ENCODE results near the gene LPAR1.

LPAR1 gene

DNA sequence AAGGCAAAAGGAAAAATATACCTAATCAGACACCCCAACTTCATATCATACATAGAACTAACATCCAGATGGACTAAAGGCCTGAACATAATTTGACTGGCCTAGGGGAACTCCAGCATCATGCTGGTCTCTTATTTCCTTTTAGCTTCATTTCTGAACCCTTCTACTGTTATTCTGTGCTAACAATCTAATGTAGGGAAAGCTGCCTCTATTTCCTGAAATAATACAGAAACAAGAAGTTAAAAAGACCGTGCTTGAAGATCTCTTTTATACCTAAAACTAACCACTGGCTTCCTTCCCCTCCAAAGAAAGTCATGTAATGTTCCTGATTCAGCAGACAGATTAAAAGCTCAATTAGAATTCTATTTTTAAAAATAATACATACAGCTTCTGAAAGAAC, 36.7 kb downstream of the LPAR1 start:
- DNase-seq (ENCODE audit: low read depth in 1 of 2, low spot score in 1 of 2), result no peak

DNA sequence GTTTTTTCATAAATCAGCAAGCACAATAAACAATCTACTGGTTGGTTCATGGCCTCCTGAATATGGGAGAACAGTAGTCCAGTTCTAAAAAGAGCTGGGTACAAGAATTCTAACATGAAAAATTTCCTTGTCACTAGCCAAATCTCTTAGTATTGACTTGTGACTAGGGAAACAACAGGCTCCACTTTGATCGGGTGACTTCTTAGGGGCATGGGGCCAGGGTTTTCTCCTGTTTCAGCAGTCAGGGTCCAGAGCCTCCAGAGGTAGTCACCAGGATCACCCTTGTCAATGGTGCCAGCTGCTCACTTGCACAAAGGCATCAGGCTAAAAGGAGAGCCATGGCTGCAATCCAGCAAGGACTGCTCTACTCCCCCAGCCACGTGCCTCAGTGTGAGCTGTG, 38.1 kb downstream of the LPAR1 start:
- no peak for DNase-seq (ENCODE audit: low read depth in 1 of 2, low spot score in 1 of 2)

DNA sequence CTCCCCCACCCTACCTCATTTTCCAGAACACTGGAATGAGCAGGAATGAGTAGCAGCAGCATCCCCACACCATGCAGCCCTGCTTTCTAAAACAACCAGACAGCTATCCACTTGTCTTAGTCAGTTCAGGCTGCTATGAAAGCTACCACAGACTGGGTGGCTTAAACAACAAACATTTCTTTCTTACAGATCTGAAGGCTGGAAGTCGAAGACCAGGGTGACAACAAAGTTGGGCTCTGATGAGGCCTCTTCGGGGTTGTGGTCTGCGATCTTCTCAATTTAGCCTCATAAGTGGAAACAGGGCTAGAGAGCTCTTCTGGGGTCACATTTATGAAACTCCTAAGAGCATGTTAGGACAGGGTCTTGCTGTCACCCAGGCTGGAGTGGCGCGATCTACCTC, 38.9 kb downstream of the LPAR1 start:
- no peak for DNase-seq (ENCODE audit: low read depth in 1 of 2, low spot score in 1 of 2)

DNA sequence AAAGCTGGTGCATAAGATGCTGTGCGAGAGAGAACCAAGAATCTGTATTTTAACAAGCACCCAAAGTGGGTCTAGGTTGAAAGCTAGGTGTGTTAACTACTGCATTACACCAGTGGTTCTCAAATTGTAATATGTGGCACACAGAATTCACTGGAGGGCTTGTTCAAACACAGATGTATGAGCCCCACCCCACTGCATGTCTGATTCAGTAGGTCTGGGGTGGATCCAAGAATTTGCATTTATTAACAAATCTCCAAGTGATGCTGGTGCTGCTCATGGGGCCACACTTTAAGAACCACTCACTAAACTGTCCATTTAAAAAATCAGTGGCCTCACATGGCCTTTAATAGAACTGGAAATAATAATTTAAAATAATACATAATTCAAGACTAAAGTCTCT, 40.4 kb downstream of the LPAR1 start:
- no peak for DNase-seq (ENCODE audit: low read depth in 1 of 2, low spot score in 1 of 2)

DNA sequence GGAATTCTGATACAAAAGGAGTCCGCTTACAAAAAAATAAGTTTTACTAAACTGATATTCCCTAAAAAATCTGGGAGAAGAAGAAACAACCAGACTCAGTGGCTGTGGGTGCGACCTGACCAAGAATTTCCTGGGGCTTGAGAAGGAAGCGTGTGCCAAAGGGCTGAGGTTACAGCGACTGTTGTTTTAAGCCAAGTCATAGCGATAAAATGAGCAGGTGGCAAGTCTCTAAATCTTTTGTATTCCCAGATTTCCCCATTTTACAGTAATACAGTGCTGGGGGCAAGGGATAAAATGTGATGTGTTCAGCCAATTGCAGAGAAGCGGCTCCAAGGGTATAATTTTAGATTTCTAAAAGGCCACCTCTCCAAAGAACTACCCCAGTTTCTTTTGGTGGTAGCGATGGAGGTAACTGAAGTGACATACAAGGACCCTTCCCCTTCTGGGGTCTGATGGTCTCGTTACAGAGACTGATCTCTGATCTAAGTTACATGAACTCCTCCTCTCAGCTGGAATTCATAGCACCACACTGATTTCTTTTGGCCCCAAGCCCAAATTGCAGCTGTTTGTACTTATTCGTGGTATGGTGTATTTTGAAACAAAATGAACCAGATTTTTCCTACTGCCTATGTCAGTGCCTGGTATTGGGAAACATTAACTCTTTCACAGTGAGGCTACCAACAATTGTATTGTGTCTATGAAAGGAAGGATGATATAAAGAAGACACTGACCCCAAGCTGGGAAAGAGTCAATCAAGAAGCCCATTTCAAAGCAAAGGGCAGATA, 41.6 kb downstream of the LPAR1 start:
- DNase-seq (ENCODE audit: low read depth in 1 of 2, low spot score in 1 of 2), result no peak

DNA sequence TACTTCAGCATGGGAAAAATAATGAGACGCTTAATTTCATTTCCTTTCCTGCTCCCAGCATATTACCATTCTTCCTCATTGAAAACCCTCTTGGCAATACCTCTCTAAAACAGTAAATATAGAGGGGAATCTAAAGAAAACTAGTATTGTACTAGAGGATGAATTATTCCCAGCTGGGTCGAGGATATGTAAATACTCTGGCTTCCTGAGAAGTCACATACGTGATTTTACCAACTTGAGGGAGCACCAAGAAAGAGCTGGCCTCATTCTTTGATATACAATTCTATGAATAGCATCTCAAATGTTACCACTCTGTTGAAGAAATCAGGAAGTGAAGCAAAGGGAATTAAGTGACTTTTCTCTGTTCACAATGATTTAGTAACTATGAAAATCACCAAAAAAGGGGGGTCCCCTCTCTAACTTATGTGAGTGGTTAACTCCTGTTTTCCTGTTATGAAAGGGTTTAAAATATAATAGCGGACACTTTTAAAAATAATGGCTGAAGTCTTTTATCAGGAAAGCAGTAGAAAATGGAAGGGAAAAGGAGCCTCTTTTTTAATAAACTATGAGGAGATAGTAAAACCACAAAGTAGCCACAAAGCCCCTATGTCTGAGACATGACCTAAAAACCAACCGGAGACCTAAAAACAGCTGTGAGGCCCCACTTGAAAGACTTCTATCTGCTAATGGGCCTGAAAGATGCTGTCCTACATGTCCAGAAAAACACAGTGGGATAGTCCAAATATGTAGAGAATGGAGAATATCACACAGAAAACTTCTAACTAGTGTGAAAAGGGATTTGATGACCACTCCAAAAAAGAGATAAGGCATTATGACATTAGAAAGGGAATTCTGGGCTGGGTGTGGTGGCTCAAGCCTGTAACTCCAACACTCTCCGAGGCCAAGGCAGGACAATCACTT, 42.6 kb downstream of the LPAR1 start:
- no peak for DNase-seq (ENCODE audit: low read depth in 1 of 2, low spot score in 1 of 2)

DNA sequence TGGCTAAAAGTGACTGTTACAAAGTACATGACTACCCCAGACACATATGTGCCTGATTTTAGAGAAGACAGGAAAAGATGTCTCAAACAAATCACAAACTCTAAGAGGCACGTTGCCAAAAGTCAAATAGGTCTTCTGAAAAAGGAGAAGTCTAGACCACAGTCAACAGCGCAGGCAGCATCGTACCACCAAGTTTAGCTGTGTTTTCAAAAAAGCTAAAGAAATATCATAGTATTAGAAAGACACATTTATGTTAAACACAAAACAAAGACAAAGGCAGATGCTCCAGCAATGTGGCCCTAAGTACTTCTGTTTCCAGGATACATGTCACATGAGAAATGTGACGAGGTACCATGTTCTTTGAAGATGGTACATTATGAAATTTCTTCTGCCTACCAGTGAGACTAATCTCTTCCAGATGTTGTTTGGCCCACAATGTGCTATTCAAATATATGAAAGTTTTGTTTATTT, 43.5 kb downstream of the LPAR1 start:
- no peak for DNase-seq (ENCODE audit: low read depth in 1 of 2, low spot score in 1 of 2)

DNA sequence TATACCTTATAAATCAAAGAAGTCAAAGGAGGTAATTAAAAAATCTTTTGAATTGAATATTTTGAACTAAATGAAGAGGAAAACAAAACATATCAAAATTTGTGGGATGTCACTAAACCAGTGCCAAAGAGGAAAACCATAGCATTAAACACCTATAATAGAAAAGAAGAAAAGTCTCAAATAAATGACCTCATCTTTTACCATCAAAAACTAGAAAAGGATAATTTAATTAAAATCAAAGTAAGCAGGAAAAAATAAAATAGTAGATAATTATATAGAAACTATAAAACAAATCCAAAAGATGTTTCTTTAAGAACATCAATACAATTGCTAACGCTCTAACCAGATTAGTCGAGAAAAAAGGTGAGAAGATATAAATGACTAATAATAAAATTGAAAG, 47.8 kb downstream of the LPAR1 start:
- DNase-seq (ENCODE audit: low read depth in 1 of 2, low spot score in 1 of 2), result no peak

DNA sequence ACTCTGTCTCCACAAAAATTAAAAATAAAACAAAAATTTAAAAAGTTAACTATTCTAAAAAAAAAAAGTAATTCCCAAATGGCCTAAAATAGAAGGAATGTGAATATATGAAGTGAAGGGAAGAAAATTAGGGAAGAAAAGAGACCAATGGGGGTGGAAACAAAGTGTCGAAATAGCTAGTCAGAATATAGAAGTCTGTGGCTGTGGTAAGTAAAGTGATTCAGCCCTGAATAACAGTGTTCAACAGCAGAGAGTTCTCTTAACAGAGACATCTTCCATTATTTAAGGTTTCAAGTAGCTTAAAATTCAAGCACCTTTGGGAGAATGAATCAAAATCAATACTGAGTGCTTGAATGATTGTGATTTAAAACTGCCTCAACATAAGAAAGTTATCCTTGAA, 51.7 kb downstream of the LPAR1 start:
- no peak for DNase-seq (ENCODE audit: low read depth in 1 of 2, low spot score in 1 of 2)

DNA sequence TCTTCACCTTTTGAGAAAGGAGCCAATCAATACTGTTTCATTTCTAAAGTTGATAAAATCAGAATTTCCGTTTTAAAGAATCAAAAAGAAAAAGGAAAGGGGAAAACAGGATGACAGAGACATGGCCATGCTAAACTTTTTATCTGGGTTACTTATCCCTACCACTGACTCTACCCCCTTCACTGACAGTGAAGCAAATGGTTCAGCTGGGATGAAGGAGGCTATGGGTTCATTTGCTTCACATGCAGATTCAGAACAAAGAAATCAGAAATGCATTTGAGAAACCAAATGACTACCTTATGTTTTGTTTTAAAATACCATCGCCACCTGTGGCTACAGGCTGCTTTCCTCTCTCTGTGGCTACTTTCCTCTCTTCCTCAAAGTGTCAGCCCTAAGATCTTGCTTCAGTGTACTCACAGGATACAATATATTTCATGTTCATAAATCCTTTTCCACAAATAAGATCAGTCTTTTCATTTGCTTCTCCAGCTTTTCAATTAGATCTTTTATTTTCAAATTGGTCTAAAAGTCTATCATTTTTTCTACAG, 53.3 kb downstream of the LPAR1 start:
- DNase-seq (ENCODE audit: low read depth in 1 of 2, low spot score in 1 of 2), result no peak

DNA sequence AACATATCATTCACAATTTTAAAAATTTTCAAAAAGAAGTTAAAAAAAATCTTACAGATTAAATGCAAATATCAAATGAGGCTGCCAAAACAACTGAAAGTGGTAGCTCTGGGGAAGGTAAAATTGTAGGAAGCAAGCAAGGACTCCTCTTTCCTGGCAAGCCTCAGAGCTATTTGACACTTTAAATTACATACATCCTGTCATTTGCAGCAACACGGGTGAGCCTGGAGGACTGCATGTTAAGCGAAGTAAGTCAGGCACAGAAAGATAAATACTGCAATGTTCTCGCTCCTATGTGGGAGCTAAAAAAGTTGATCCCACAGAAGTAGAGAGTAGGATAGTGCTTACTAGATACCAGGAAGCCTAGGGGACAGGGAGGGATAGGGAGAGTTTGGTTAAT, 58.0 kb downstream of the LPAR1 start:
- no peak for DNase-seq (ENCODE audit: low read depth in 1 of 2, low spot score in 1 of 2)

DNA sequence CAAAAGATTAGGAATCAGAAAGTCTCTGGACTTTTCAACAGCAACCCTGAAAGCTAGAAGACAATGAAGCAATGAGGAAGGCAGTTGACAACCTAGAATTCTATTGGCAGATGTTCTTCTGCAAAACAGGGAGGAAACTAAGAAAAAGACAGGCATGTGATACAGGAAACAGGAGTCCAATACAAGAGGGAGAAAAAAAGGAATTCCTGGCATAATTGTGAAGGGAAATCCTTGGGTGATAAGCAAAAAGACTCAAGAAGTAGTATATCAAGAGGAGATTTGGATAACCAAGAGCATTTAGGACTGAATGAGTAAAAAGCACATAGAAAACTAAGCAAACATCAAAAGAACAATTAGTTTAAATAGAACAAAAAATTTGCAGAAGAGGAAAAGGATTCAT, 58.6 kb downstream of the LPAR1 start:
- DNase-seq (ENCODE audit: low read depth in 1 of 2, low spot score in 1 of 2), result no peak

DNA sequence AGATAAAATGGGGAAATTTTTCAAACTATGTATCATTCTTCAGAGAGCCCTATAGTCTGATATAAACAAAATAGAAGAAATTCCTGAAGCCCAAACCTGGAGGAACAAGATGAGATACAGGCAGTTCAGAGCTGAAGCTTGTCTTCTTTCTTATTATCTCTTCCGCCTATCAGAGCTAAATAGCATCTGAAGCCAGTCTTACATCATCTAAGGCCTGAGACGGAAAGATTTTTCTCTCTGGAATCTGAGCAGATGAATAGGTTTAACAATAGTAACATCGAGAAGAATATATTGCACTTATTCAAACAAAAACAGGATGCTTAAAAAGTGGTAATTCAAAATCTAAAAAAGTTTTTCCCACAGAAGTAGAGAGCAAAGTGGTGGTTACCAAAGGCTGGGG, 59.8 kb downstream of the LPAR1 start:
- no peak for DNase-seq (ENCODE audit: low read depth in 1 of 2, low spot score in 1 of 2)

DNA sequence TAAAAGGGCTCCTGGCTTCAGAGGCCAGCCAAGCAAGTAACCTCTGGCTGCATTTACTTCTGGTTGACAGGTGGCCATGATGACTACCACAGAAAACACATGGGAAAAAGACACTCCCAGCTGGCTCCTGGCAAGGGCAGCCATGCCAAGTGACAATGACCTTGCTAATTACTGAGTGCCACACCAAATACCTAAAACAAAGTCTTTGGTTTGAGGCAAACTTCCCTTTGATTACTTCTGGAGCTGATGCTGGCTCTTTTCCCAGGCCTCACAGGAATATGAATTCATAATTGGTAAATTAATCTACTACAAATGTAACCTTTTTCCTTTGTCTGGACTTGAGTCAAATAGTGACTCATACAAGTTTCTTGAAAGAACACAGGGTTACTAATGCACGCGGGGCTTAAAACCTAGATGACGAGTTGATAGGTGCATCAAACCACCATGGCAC, 61.0 kb downstream of the LPAR1 start:
- DNase-seq (ENCODE audit: low read depth in 1 of 2, low spot score in 1 of 2), result no peak

DNA sequence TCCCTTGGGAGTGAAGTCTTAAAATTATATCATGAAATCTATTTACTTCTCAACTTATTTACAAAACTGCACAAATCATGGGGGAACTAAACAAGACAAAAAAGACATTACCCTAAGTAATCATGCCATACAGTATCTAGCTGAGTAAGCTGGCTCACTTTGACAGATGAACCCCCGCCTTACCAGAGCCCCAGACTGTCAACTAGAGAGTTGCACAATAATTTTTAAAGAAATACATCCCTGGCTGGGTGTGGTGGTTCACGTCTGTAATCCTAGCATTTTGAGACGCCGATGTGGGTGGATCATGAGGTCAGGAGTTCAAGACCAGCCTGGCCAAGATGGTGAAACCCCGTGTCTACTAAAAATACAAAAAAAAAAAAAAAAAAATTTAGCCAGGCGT, 62.3 kb downstream of the LPAR1 start:
- DNase-seq (ENCODE audit: low read depth in 1 of 2, low spot score in 1 of 2), result no peak

DNA sequence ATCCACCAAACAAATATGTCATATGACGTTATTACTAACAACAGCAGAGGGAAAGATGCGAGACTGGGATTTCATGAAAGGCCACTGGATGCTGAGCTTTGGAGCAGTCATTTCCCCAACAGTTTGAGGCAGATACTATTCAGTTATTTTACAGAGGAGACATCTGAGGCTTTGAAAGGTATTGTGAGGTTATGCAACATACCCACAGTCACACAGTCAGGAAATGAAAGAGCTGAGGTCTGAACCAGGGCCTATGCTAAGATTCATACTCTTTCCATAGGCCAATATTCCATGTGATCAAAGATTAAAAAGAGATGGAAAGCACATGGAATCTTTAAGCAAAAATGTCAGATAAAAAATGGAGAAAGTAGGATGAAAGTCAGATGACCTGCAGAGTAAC, 63.0 kb downstream of the LPAR1 start:
- no peak for DNase-seq (ENCODE audit: low read depth in 1 of 2, low spot score in 1 of 2)

DNA sequence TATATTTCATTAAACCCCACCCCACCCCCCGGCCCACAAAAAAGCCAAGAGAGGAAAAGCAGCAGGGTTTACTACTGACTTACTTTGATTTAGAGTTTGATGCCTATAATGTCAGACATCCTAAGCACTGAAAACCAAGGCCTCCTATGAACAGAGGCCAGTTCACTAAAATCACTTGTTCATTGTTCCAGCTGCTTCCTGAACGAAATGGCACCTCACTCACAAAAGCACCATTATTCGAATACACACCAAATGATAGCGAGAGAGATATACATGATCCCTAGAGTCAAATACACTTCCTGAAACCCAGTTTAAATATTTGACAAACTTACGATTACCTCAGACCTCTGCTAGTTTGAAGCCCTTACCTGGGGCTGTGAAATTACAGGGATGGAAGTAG, 66.6 kb downstream of the LPAR1 start:
- no peak for DNase-seq (ENCODE audit: low read depth in 1 of 2, low spot score in 1 of 2)

DNA sequence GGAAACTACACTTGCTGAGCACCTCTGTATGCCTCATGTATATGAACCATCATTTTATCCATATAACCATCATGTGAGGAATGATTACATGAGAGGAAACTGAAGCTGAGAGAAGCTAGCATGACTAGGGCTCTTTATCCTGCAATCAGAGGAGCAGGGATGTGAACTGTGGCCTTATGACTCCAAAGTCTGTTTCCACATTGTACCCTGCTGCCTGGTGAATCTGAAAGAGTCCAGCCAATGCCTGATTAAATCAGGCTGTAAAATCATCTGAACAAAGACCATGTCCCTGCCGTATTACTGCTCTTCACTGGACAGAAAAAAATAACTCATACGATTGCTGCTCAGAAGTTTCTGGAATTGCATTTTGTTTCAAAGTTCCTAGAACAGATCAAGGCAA, 67.0 kb downstream of the LPAR1 start:
- DNase-seq (ENCODE audit: low read depth in 1 of 2, low spot score in 1 of 2), result no peak

DNA sequence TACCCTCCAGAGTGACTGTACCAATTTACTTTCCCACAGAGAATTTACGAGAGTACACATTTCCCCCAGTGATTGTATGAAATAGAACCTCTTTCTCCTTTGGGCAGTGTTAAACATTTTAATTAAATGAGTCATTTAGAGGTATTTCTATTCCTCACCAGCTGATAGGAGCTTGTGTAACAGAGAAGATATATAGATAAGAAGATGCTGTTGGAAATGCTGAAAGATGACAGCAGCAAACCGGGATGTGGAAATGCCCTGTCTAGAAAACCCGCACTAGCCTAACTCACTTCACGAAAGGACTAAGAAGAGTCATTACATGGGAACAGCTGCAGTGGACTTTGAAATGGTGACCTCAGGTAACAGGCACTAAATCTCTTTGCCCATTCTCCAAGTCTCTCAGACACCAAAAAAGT, 68.3 kb downstream of the LPAR1 start:
- no peak for DNase-seq (ENCODE audit: low read depth in 1 of 2, low spot score in 1 of 2)

DNA sequence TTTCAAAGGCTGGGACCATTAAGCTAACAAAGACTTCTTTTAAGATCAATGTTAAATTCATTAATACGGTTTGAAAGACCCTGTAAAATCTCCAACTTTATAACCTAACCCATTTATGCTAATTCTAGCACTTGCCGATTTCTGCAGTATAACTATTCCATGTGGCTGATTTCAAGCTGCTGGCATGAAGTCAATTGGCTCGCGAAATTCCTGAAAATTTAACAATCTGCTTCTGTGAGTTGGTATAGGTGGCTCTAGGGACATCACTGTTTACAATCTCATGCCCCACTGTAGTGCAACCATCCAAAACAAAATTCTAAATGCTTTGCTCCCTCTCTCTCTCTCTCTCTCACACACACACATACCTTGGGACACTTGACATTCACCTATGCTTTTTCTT, 70.2 kb downstream of the LPAR1 start:
- DNase-seq (ENCODE audit: low read depth in 1 of 2, low spot score in 1 of 2), result no peak

DNA sequence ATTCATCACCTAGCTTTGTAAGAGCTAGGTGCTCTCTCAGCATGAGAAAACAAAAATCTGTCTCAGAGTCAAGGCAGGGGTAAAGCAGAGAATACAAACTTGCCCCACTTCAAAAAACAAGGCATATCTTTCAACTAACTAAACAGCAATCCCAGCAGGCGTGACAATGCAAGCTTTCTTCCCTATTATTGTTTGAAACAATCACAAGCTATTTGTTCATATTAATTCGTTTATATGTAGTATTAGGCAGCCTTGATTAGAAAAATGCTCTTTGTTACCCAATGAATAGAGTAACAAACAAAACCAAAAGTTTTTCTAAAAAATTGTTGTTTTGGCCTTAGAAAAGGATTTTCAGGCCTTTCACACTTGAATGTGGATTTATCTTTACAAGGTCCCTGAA, 71.1 kb downstream of the LPAR1 start:
- no peak for DNase-seq (ENCODE audit: low read depth in 1 of 2, low spot score in 1 of 2)

DNA sequence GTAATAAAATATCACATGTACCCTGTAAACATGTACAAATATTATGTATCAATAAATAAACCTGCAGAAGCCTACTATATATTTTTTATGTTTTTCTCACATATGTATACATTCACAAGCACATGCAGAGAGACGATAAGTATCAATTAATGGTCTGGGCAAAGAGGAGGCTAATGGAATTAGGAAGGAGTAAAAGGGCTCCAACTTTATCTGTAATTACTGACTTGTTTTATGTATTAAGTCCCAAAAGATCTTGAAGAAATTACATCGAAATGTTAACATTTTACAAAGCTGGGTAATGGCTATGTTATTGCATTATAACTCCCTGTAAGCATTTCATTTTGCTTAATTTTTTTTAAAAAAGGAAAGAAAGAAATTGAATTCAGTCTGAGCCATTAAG, 78.0 kb downstream of the LPAR1 start:
- no peak for DNase-seq (ENCODE audit: low read depth in 1 of 2, low spot score in 1 of 2)
